Upper lobe of left lung (tissue), 6 donors: Measurements from ENCODE around the gene SCRN2. TPM values are rescaled to one million over a fixed set of nuclear protein-coding genes. Genes with fewer than 3 reads are reported as not detected.

ENCODE experiments used
- ATAC-seq, 2 donors: fragments of 200-7000 bp; cut with Tn5 transposase; one replicate each; pipeline ENCODE4 v1.9.1; 2022; ENCODE audit warnings: mild to moderate bottlenecking in 2 of 2, moderate library complexity in 2 of 2; ENCODE audit not compliant: low FRiP score in 2 of 2
- DNase-seq, 2 donors: peaks; one replicate each; pipeline ENCODE4 v3.0.0-alpha.2; 2019 to 2020
- H3K27ac ChIP-seq, 4 donors: fragments of 200-600 bp; sonication (generic); one replicate each; pipeline ENCODE4 v1.5.1; 2016 to 2019
- H3K27me3 ChIP-seq, 4 donors: fragments of 200-600 bp; sonication (generic); one replicate each; pipeline ENCODE4 v1.5.1; 2017 to 2019
- H3K36me3 ChIP-seq, 4 donors: fragments of 200-600 bp; sonication (generic); one replicate each; pipeline ENCODE4 v1.5.1; 2016 to 2019
- H3K4me1 ChIP-seq, 4 donors: fragments of 200-600 bp; sonication (generic); one replicate each; pipeline ENCODE4 v1.5.1; 2018 to 2019
- H3K4me3 ChIP-seq, 4 donors: fragments of 200-600 bp; sonication (generic); one replicate each; pipeline ENCODE4 v1.5.1; 2017 to 2019; ENCODE audit warnings: mild to moderate bottlenecking in 2 of 4, moderate library complexity in 1 of 4
- H3K9me3 ChIP-seq, 4 donors: fragments of 200-600 bp; sonication (generic); one replicate each; pipeline ENCODE4 v1.5.1; 2018 to 2019
- EP300 ChIP-seq, 4 donors: sonication (generic); formaldehyde crosslinking; IDR thresholded peaks; one replicate each; pipeline ENCODE4 v1.5.1; 2017; ENCODE audit warnings: antibody characterized with exemption in 4 of 4, control low read depth in 2 of 4
- POLR2A ChIP-seq, 4 donors: fragments of 450-650 bp; IDR thresholded peaks; one replicate each; pipeline ENCODE4 v1.5.1; 2016 to 2017; ENCODE audit warnings: antibody characterized with exemption in 4 of 4, mild to moderate bottlenecking in 2 of 4
- POLR2AphosphoS5 ChIP-seq, 2 donors: sonication (generic); formaldehyde crosslinking; IDR thresholded peaks; one replicate each; pipeline ENCODE4 v1.5.1; 2017; ENCODE audit warnings: antibody characterized with exemption in 2 of 2
- WGBS, 2 donors: methylation state at CpG; one replicate each; pipeline ENCODE4 v1.1.5; 2017 to 2018; 5-methylcytosine and 5-hydroxymethylcytosine counted together
- total RNA-seq, 6 donors: library from RNA; depleted of rRNA in 4 of 6; stranded (reverse); fragments of >200 nt in 4 of 6; gene quantifications; one replicate each; pipeline versions ENCODE4 v1.1.0 to v1.2.1, GENCODE V29; 2016 to 2021
- TF ChIP-seq, protein P1 (sequence below), 6 experiments: fragments of 450-650 bp in 4 of 6; fragments of 200-600 bp in 2 of 6; sonication (generic) in 2 of 6; IDR thresholded peaks; one replicate each; pipeline ENCODE4 v1.5.1; 2016 to 2019; ENCODE audit warnings: antibody characterized with exemption in 6 of 6
- donor health status: DM: no; HTN: no; CAD: no; lungs with moderate emphysema.
- donor health status: DM: no; HTN: yes; CAD: no; lungs with severe emphysema.

SCRN2 gene
- total RNA-seq, 6 donors from 2014 or later, result 24.4 to 73.3 (median 34.8) TPM

GRCh38 chr17:47879028-47879585, 38.0 kb upstream of the SCRN2 start:
- no peak for ATAC-seq
- peak overlapping the region in 2 of 4 donors; percentile 38 to 48 for H3K27ac ChIP-seq
- no peaks in the 10 kb centered on the region for H3K27me3 ChIP-seq
- no peaks in the 10 kb centered on the region for H3K9me3 ChIP-seq
- TF ChIP-seq EP300 (IDR thresholded peaks at IDR 0.05), result no peak
- no peaks in the 10 kb centered on the region for H3K36me3 ChIP-seq
- no peak overlapping the region for H3K4me3 ChIP-seq
- WGBS, 2 donors, result 59 to 62% methylated on average over 2 of the region's 2 CpGs
- DNase-seq, result no peak
- H3K4me1 ChIP-seq, result peaks cover 15 to 38% (median 33%) of the 10 kb centered on the region in 4 donors

- Histone ChIP-seq H3K9me3 (no peaks in the 10 kb centered on the region), H3K36me3 (no peaks in the 10 kb centered on the region), H3K27me3 (no peaks in the 10 kb centered on the region), H3K4me3 (no peak overlapping the region), H3K4me1 (peaks cover 12 to 32% (median 26%) of the 10 kb centered on the region in 4 donors), H3K27ac (peak overlapping the region in 2 of 4 donors; percentile 38 to 55)
- TF ChIP-seq EP300 (IDR thresholded peaks at IDR 0.05), result no peak
- no peak for TF ChIP-seq POLR2AphosphoS5 (IDR thresholded peaks at IDR 0.05)
- TF ChIP-seq POLR2A (IDR thresholded peaks at IDR 0.05), result no peak
- TF ChIP-seq, protein P1, sequence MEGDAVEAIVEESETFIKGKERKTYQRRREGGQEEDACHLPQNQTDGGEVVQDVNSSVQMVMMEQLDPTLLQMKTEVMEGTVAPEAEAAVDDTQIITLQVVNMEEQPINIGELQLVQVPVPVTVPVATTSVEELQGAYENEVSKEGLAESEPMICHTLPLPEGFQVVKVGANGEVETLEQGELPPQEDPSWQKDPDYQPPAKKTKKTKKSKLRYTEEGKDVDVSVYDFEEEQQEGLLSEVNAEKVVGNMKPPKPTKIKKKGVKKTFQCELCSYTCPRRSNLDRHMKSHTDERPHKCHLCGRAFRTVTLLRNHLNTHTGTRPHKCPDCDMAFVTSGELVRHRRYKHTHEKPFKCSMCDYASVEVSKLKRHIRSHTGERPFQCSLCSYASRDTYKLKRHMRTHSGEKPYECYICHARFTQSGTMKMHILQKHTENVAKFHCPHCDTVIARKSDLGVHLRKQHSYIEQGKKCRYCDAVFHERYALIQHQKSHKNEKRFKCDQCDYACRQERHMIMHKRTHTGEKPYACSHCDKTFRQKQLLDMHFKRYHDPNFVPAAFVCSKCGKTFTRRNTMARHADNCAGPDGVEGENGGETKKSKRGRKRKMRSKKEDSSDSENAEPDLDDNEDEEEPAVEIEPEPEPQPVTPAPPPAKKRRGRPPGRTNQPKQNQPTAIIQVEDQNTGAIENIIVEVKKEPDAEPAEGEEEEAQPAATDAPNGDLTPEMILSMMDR (IDR thresholded peaks at IDR 0.05), result no peak
- ATAC-seq, result no peak
- WGBS, 2 donors, result 74 to 76% methylated on average over 10 of the region's 10 CpGs
- DNase-seq, result no peak
Observed at GRCh38 chr17:47878203-47879027, 37.3 kb upstream of the SCRN2 start.

GRCh38 chr17:47877368-47878034, 36.4 kb upstream of the SCRN2 start:
- Histone ChIP-seq H3K9me3 (no peaks in the 10 kb centered on the region), H3K4me3 (no peak overlapping the region), H3K36me3 (no peaks in the 10 kb centered on the region), H3K27ac (peak overlapping the region in 2 of 4 donors; percentile 38 to 55), H3K27me3 (peaks cover 0 to 3% (median 0%) of the 10 kb centered on the region in 4 donors), H3K4me1 (peaks cover 5 to 25% (median 17%) of the 10 kb centered on the region in 4 donors)
- no peak for ATAC-seq
- 43 to 60% methylated on average over 9 of the region's 9 CpGs for WGBS, 2 donors
- TF ChIP-seq, protein P1 (IDR thresholded peaks at IDR 0.05), result no peak
- TF ChIP-seq POLR2A (IDR thresholded peaks at IDR 0.05) (no peak), POLR2AphosphoS5 (IDR thresholded peaks at IDR 0.05) (no peak), EP300 (IDR thresholded peaks at IDR 0.05) (no peak)
- no peak for DNase-seq

DNA sequence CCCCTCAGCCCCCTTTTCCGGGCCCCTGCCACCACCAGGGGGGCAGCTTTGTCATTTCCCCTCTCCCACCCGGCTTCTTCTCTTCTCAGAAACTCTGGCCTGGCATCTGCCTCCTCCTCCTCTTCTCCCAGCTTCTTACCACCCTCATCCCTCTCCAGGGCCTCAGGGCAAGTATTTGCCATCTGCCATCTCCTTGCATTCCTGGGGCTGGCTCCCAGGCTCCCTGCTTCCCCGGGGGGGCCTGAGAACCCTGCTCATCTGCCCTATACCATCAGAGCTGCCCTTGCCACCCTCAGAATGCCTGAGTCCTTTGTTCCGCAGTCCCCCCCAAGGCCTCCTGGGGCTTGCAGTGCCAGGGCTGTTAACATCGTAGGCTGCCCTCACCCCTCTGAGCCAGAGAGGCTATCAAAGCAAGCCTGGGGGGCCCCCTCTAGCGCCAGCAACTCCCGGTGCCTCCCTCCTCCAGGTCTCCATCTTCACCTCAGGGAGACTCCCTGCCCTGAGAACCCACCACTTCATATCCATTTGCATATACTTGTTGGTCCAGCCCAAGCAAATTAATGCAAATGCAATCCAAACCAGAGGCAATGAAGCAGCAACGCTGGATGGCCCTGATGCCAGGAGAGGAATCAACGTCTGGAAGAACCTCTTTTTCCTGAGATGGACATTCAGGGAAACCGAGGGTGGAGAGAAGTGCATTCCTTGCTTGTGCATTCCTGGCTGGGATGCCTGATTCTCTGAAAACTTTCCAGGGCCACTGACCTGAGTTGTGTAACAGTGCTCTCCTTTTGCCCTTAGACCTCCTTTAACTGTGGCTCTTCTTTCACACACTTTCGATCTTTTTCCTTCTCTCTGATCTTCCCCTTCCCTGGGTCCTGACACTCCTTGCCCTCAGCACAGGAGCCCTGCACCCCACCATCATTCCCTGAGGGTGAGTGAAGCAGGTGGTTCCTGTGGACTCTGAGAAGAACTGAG, 34.2 kb upstream of the SCRN2 start:
- Histone ChIP-seq H3K9me3 (no peaks in the 10 kb centered on the region), H3K36me3 (no peaks in the 10 kb centered on the region), H3K27me3 (peaks cover 0 to 7% (median 0%) of the 10 kb centered on the region in 4 donors), H3K27ac (no peak overlapping the region), H3K4me1 (peaks cover 0 to 18% (median 9%) of the 10 kb centered on the region in 4 donors), H3K4me3 (no peak overlapping the region)
- no peak for DNase-seq
- TF ChIP-seq POLR2A (IDR thresholded peaks at IDR 0.05) (no peak), POLR2AphosphoS5 (IDR thresholded peaks at IDR 0.05) (no peak), EP300 (IDR thresholded peaks at IDR 0.05) (no peak)
- TF ChIP-seq, protein P1 (IDR thresholded peaks at IDR 0.05), result no peak
- ATAC-seq, result no peak
- 61 to 64% methylated on average over 10 to 11 of the region's 11 CpGs for WGBS, 2 donors
